A673 (cell line): ENCODE measurements around the gene MYRFL.

ENCODE experiments used
- CTCF ChIP-seq: fragments of 300-800, 200-600 bp; sonication (generic); conservative IDR thresholded peaks from 2 replicates; pipeline ENCODE4 v1.5.1; 2017; ENCODE audit warnings: low read depth, mild to moderate bottlenecking, antibody characterized with exemption, low read length, moderate library complexity, mixed read lengths
- EZH2 ChIP-seq: fragments of 200-600 bp; sonication (generic); IDR thresholded peaks from 2 replicates; pipeline ENCODE4 v1.6.1; 2017; ENCODE audit warnings: borderline replicate concordance, low read depth, mild to moderate bottlenecking, mixed read lengths, antibody characterized with exemption, low read length; ENCODE audit not compliant: poor library complexity, severe bottlenecking

- TF ChIP-seq CTCF, result no peak
- TF ChIP-seq EZH2, result no peak
These were observed 168.4 kb downstream of the MYRFL start for GRCh38 chr12:69993433-69993832.
